ENCODE measurements around the gene CFLAR. TPM values are rescaled to one million over a fixed set of nuclear protein-coding genes. Genes with fewer than 3 reads are reported as not detected.
A peak's percentile ranks its signal among the peaks of the same experiment; 100 is the strongest.
"Not testable (repeated sequence)": the region's sequence is repeated elsewhere in the genome, so short reads cannot be mapped to it uniquely, and the experiment has no call there.

The CFLAR gene
- total and polyA plus RNA-seq, 7 experiments from 2014 or later, result 63.9 to 253 (median 183) TPM

GRCh38 chr2:201114846-201115245 lies 1.1 kb upstream of the CFLAR start:
- peaks cover 0 to 8% (median 0%) of the 10 kb centered on the region in 3 experiments for H3K36me3 ChIP-seq (ENCODE audit: control insufficient read depth in 2 of 3, insufficient read depth in 3 of 3, low read length in 3 of 3)
- H3K27ac ChIP-seq (ENCODE audit: low read depth, low read length), result no peak overlapping the region
- DNase-seq (no peak), ATAC-seq (no peak)
- peaks cover 0 to 2% (median 0%) of the 10 kb centered on the region in 5 donors for H3K27me3 Mint-ChIP-seq
- peaks cover 0 to 2% (median 0%) of the 10 kb centered on the region in 11 donors for H3K9me3 Mint-ChIP-seq
- no peaks in the 10 kb centered on the region for H3K9me3 ChIP-seq (ENCODE audit: control insufficient read depth in 2 of 3, low read length in 3 of 3)
- peaks cover 6 to 13% of the 10 kb centered on the region in 2 donors for H3K4me1 ChIP-seq (ENCODE audit: control insufficient read depth in 2 of 2, insufficient read depth in 2 of 2, low read length in 2 of 2)
- H3K36me3 Mint-ChIP-seq, result peaks cover 0 to 19% (median 3%) of the 10 kb centered on the region in 5 donors
- no peaks in the 10 kb centered on the region for H3K27me3 ChIP-seq (ENCODE audit: control insufficient read depth in 2 of 2, insufficient read depth in 2 of 2, low read length in 2 of 2)
- H3K4me1 Mint-ChIP-seq, result peaks cover 5 to 38% (median 29%) of the 10 kb centered on the region in 7 donors
- CTCF ChIA-PET, result interaction anchor here (0.9 to 1.8 kb wide), 4 partner anchors 41 to 118 kb away, joined by 3 to 8 read pairs (median 6); no protein-coding TSS in a partner anchor
- peak overlapping the region; percentile 90 to 100 (median 99) for H3K27ac Mint-ChIP-seq
- POLR2A ChIA-PET, result interaction anchor here (0.6 to 5.8 kb wide), 17 partner anchors 8 to 251 kb away, joined by 3 to 97 read pairs (median 5); partner anchors contain the start of genes CASP10, CLK1, HYCC2 and NDUFB3
- peak overlapping the region; percentile 90 to 100 (median 97) for H3K4me3 Mint-ChIP-seq
- intact Hi-C loops (cut with micrococcal nuclease), result loop anchor here (5.0 kb wide), 4 partner anchors 337 to 1152 kb away; partner anchors contain the start of genes ALS2 (in 1 of the 2), FZD7 (in 1 of the 2), NOP58 (in 1 of the 2) and STRADB (in 1 of the 2)
- H3K4me3 ChIP-seq (ENCODE audit: low read length), result no peak overlapping the region

DNA sequence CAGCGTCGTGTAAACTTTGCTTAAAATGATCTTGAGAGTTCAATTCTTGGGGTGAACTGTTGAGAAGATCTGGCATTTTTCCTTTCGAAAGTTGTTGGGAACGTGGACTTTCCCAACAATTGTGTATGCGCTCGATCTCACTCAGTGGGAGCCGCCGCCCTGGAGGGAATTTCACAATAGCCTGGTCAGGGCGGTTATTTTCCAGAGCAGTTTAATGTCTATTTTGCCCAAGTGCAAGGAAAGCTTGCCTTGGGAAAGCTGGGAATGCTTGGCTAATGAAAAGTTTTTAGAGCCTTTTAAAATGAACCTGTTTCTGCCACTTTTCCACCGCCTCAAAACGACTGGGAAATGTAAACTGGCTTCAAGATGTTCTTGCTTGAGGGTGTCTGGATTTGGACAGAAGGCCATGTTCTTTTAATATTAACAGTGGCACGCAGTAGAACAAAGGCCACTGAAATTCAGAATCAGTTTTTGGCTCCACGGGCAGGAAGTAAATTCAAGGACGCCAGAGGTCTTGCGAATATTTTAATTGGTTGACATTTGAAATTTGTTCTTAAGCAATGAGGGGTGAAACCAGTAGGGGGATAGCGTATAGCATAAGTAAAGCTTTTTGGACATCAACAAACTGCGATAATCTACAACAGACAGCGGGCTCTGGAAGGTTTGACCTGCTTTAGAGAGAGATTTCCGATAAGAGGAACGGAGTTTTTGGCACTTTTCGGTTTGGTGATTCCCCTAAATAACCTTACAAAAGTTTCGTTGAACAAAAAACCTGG lies 1.2 kb downstream of the CFLAR start:
- peaks cover 0 to 2% (median 0%) of the 10 kb centered on the region in 11 donors for H3K9me3 Mint-ChIP-seq
- H3K27ac Mint-ChIP-seq, result peak overlapping the region; percentile 90 to 100 (median 98)
- peaks cover 0 to 2% (median 0%) of the 10 kb centered on the region in 5 donors for H3K27me3 Mint-ChIP-seq
- peaks cover 0 to 34% (median 3%) of the 10 kb centered on the region in 5 donors for H3K36me3 Mint-ChIP-seq
- Histone ChIP-seq H3K36me3 (ENCODE audit: control insufficient read depth in 2 of 3, insufficient read depth in 3 of 3, low read length in 3 of 3) (peaks cover 0 to 8% (median 0%) of the 10 kb centered on the region in 3 experiments), H3K9me3 (ENCODE audit: control insufficient read depth in 2 of 3, low read length in 3 of 3) (no peaks in the 10 kb centered on the region), H3K27me3 (ENCODE audit: control insufficient read depth in 2 of 2, insufficient read depth in 2 of 2, low read length in 2 of 2) (no peaks in the 10 kb centered on the region), H3K27ac (ENCODE audit: low read depth, low read length) (peak overlapping the region; percentile 93), H3K4me1 (ENCODE audit: control insufficient read depth in 2 of 2, insufficient read depth in 2 of 2, low read length in 2 of 2) (peaks cover 12 to 24% of the 10 kb centered on the region in 2 donors), H3K4me3 (ENCODE audit: low read length) (peak overlapping the region; percentile 87)
- POLR2A ChIA-PET, result interaction anchor here (0.6 to 5.8 kb wide), 40 partner anchors 10 to 1518 kb away, joined by 3 to 97 read pairs (median 6); partner anchors contain the start of genes BZW1, CASP10, CASP8 and CLK1
- CTCF ChIA-PET, result interaction anchor here (0.8 to 5.7 kb wide), 12 partner anchors 16 to 404 kb away, joined by 3 to 68 read pairs (median 4); partner anchors contain the start of gene CASP10
- peaks cover 22 to 58% (median 44%) of the 10 kb centered on the region in 7 donors for H3K4me1 Mint-ChIP-seq
- intact Hi-C loops (cut with micrococcal nuclease), result loop anchor here (1.0 to 5.0 kb wide), 19 partner anchors 14 to 1150 kb away; partner anchors contain the start of genes BZW1 (in 2 of the 2), CLK1 (in 2 of the 2), NIF3L1 (in 2 of the 2) and PPIL3 (in 2 of the 2)
- peak overlapping the region; percentile 90 to 100 (median 97) for H3K4me3 Mint-ChIP-seq
- DNase-seq (peak in 7 of 9 donors; percentile 43 to 70 (median 64)), ATAC-seq (peak; percentile 44)

DNA sequence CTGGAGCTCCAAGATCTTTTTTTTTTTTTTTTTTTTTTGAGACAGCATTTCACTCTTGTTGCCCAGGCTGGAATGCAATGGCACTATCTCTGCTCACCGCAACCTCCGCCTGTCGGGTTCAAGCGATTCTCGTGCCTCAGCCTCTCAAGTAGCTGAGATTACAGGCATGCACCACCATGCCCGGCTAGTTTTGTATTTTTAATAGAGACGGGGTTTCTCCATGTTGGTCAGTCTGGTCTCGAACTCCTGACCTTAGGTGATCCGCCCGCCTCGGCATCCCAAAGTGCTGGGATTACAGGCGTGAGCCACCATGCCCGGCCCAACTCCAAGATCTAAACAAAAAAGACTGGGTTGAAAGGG lies 1.8 kb downstream of the CFLAR start:
- Mint-ChIP-seq H3K4me3 (peak overlapping the region; percentile 90 to 100 (median 97)), H3K36me3 (peaks cover 4 to 39% (median 8%) of the 10 kb centered on the region in 5 donors), H3K27ac (peak overlapping the region; percentile 90 to 100 (median 98)), H3K4me1 (peaks cover 28 to 60% (median 48%) of the 10 kb centered on the region in 7 donors)
- H3K4me3 ChIP-seq (ENCODE audit: low read length), result peak overlapping the region; percentile 87
- CTCF ChIA-PET, result interaction anchor here (0.8 to 5.7 kb wide), 12 partner anchors 17 to 405 kb away, joined by 3 to 68 read pairs (median 4); partner anchors contain the start of genes CASP10 and NDUFB3
- not testable (repeated sequence) for H3K36me3 ChIP-seq (ENCODE audit: control insufficient read depth in 2 of 3, insufficient read depth in 3 of 3, low read length in 3 of 3); H3K27me3 ChIP-seq (ENCODE audit: control insufficient read depth in 2 of 2, insufficient read depth in 2 of 2, low read length in 2 of 2); H3K9me3 Mint-ChIP-seq; H3K27me3 Mint-ChIP-seq; H3K9me3 ChIP-seq (ENCODE audit: control insufficient read depth in 2 of 3, low read length in 3 of 3)
- H3K27ac ChIP-seq (ENCODE audit: low read depth, low read length), result peak overlapping the region; percentile 93
- peaks cover 17 to 30% of the 10 kb centered on the region in 2 donors for H3K4me1 ChIP-seq (ENCODE audit: control insufficient read depth in 2 of 2, insufficient read depth in 2 of 2, low read length in 2 of 2)
- intact Hi-C loops (cut with micrococcal nuclease), result loop anchor here (1.0 to 5.0 kb wide), 24 partner anchors 12 to 1150 kb away; partner anchors contain the start of genes ALS2 (in 2 of the 2), CLK1 (in 2 of the 2), NOP58 (in 2 of the 2) and ORC2 (in 2 of the 2)
- POLR2A ChIA-PET, result interaction anchor here (0.8 to 5.8 kb wide), 24 partner anchors 11 to 404 kb away, joined by 3 to 97 read pairs (median 12); partner anchors contain the start of genes CASP10, CASP8, CLK1 and HYCC2
- ATAC-seq (peak; percentile 0), DNase-seq (peak in 1 of 9 donors; percentile 17)

- no peaks in the 10 kb centered on the region for H3K27me3 ChIP-seq (ENCODE audit: control insufficient read depth in 2 of 2, insufficient read depth in 2 of 2, low read length in 2 of 2)
- peak; percentile 65 for ATAC-seq
- POLR2A ChIA-PET, result interaction anchor here (0.8 to 5.8 kb wide), 23 partner anchors 11 to 405 kb away, joined by 3 to 97 read pairs (median 9); partner anchors contain the start of genes CASP10, CASP8, CLK1 and HYCC2
- intact Hi-C loops (cut with micrococcal nuclease), result loop anchor here (1.0 to 5.0 kb wide), 16 partner anchors 11 to 1149 kb away; partner anchors contain the start of genes ALS2 (in 2 of the 2), NOP58 (in 2 of the 2), FZD7 (in 1 of the 2) and HYCC2 (in 1 of the 2)
- H3K36me3 Mint-ChIP-seq, result peaks cover 5 to 41% (median 9%) of the 10 kb centered on the region in 5 donors
- H3K9me3 ChIP-seq (ENCODE audit: control insufficient read depth in 2 of 3, low read length in 3 of 3), result no peaks in the 10 kb centered on the region
- H3K4me3 ChIP-seq (ENCODE audit: low read length), result peak overlapping the region; percentile 87
- H3K27ac ChIP-seq (ENCODE audit: low read depth, low read length), result peak overlapping the region; percentile 93
- H3K4me1 ChIP-seq (ENCODE audit: control insufficient read depth in 2 of 2, insufficient read depth in 2 of 2, low read length in 2 of 2), result peaks cover 23 to 36% of the 10 kb centered on the region in 2 donors
- peak; percentile 66 to 85 (median 79) for DNase-seq
- H3K27ac Mint-ChIP-seq, result peak overlapping the region; percentile 90 to 100 (median 98)
- peak overlapping the region; percentile 90 to 100 (median 97) for H3K4me3 Mint-ChIP-seq
- peaks cover 0 to 8% (median 0%) of the 10 kb centered on the region in 3 experiments for H3K36me3 ChIP-seq (ENCODE audit: control insufficient read depth in 2 of 3, insufficient read depth in 3 of 3, low read length in 3 of 3)
- peaks cover 0 to 2% (median 0%) of the 10 kb centered on the region in 5 donors for H3K27me3 Mint-ChIP-seq
- H3K9me3 Mint-ChIP-seq, result peaks cover 0 to 2% (median 0%) of the 10 kb centered on the region in 11 donors
- CTCF ChIA-PET, result interaction anchor here (0.5 to 5.7 kb wide), 14 partner anchors 17 to 405 kb away, joined by 3 to 68 read pairs (median 4); partner anchors contain the start of gene NDUFB3
- H3K4me1 Mint-ChIP-seq, result peaks cover 31 to 64% (median 50%) of the 10 kb centered on the region in 7 donors
Observed at GRCh38 chr2:201118121-201118960, 2.4 kb downstream of the CFLAR start.

- DNase-seq (peak in 4 of 9 donors; percentile 16 to 30 (median 23)), ATAC-seq (peak; percentile 5)
- Histone ChIP-seq H3K4me1 (ENCODE audit: control insufficient read depth in 2 of 2, insufficient read depth in 2 of 2, low read length in 2 of 2) (peaks cover 32 to 43% of the 10 kb centered on the region in 2 donors), H3K4me3 (ENCODE audit: low read length) (peak overlapping the region; percentile 87), H3K36me3 (ENCODE audit: control insufficient read depth in 2 of 3, insufficient read depth in 3 of 3, low read length in 3 of 3) (peaks cover 0 to 8% (median 0%) of the 10 kb centered on the region in 3 experiments), H3K9me3 (ENCODE audit: control insufficient read depth in 2 of 3, low read length in 3 of 3) (no peaks in the 10 kb centered on the region), H3K27me3 (ENCODE audit: control insufficient read depth in 2 of 2, insufficient read depth in 2 of 2, low read length in 2 of 2) (no peaks in the 10 kb centered on the region), H3K27ac (ENCODE audit: low read depth, low read length) (peak overlapping the region; percentile 93)
- intact Hi-C loops (cut with micrococcal nuclease), result loop anchor here (1.0 to 5.0 kb wide), 17 partner anchors 8 to 1148 kb away; partner anchors contain the start of genes ALS2 (in 2 of the 2), NOP58 (in 2 of the 2), FZD7 (in 1 of the 2) and HYCC2 (in 1 of the 2)
- ChIA-PET CTCF (interaction anchor here (0.5 to 5.7 kb wide), 8 partner anchors 26 to 204 kb away, joined by 3 to 68 read pairs (median 5); partner anchors contain the start of gene NDUFB3), POLR2A (interaction anchor here (0.6 to 5.8 kb wide), 13 partner anchors 12 to 418 kb away, joined by 3 to 97 read pairs (median 30); partner anchors contain the start of genes CLK1, HYCC2, NDUFB3 and NIF3L1)
- Mint-ChIP-seq H3K27ac (peak overlapping the region; percentile 90 to 100 (median 98)), H3K27me3 (peaks cover 0 to 2% (median 0%) of the 10 kb centered on the region in 5 donors), H3K9me3 (peaks cover 0 to 2% (median 0%) of the 10 kb centered on the region in 11 donors), H3K4me1 (peaks cover 35 to 68% (median 54%) of the 10 kb centered on the region in 7 donors), H3K4me3 (peak overlapping the region; percentile 90 to 100 (median 97)), H3K36me3 (peaks cover 5 to 44% (median 9%) of the 10 kb centered on the region in 5 donors)
Observed at GRCh38 chr2:201118961-201119854, 3.2 kb downstream of the CFLAR start.
